DMS53 (cell line): ENCODE measurements around the gene DENND4C.

Source experiments
- DNase-seq: peaks from one replicate; lab custom pipeline; 2025; lab: John Stamatoyannopoulos, UW

Gene DENND4C

DNA sequence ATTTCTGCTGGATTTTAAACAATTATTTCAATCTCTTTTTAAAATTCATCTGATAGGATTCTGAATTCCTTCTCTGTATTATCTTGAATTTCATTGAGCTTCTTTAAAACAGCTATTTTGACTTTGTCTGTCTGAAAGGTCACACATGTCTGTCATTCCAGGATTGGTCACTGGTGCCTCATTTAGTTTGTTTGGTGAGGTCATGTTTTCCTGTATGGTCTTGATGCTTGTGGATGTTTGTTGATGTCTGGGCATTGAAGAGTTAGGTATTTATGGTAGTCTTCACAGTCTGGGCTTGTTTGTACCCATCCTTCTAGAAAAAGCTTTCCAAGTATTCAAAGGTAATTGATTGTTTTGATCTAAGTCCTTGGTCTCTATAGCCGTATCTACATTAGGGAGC, 39.1 kb downstream of the DENND4C start:
- no peak for DNase-seq

DNA sequence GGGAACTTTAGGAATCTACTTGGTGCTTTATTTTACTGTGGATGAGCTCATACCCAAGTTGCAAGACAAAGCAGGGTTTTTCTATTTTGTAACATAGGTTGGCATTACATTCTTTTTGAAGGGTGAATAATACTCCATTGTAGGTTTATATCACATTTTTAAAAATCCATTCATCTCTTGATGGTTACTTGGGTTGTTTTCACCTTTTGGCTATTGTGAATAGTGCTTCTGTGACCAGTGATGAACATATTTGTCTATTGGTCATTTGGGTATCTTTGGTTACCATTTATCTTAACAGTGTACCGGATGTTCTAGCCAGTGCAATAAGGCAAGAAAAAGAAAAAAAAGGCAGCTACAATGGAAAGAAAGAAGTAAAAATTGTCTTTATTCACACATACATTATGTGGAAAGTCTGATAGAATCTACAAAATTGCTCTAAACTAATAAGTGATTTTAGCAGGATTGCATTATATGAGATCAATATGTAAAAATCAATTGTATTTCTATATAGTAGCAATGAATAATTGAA, 40.0 kb downstream of the DENND4C start:
- DNase-seq: no peak

- DNase-seq: no peak
These were observed 40.6 kb downstream of the DENND4C start for GRCh38 chr9:19271081-19271480.

GRCh38 chr9:19281801-19282200, 51.3 kb downstream of the DENND4C start:
- no peak for DNase-seq

GRCh38 chr9:19283072-19283710, 52.7 kb downstream of the DENND4C start:
- no peak for DNase-seq

- DNase-seq: no peak
These were observed 54.2 kb downstream of the DENND4C start for GRCh38 chr9:19284729-19285128.

GRCh38 chr9:19286634-19287188, 56.2 kb downstream of the DENND4C start:
- no peak for DNase-seq

DNA sequence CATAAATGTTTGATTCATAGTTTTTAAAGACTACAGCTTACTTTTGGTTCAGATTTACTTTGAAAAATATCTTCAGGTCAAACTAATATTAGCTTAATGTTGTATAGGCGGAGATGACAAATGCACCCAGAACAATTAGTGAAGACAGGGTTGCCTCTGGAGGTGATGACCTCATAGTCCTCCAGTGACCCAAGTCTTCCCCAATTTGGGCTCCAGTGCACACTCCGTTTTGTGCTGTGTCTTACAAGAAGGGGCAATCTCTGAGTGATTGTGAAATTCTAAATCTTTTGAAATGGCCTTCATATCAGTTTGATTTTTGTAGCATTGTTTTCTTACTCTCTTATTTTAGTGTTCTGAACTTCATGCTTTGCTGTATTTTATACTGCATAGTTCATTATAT, 57.6 kb downstream of the DENND4C start:
- no peak for DNase-seq

GRCh38 chr9:19290103-19290502, 59.6 kb downstream of the DENND4C start:
- no peak for DNase-seq

DNA sequence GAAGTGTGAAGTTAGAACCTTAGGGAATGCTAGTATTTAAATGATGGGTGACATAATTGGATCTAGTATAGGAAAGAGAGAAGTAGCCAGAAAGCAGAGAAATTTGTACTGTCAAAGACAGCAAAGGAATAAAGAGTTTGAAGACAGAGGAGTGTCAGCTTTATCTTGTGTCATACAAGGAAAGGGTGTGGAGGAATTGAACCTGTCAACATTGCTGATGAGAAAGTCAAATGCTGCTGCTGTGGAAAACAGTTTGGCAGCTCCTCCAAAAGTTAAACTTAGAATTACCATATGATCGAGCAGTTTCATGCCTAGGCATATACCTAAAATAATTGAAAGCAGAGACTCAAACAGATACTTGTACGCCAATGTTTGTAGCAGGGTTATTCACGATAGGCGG, 63.7 kb downstream of the DENND4C start:
- DNase-seq: no peak

- DNase-seq: no peak
These were observed 68.0 kb downstream of the DENND4C start for GRCh38 chr9:19298436-19299000.

- no peak for DNase-seq
These were observed 72.7 kb downstream of the DENND4C start for GRCh38 chr9:19303216-19303615.

DNA sequence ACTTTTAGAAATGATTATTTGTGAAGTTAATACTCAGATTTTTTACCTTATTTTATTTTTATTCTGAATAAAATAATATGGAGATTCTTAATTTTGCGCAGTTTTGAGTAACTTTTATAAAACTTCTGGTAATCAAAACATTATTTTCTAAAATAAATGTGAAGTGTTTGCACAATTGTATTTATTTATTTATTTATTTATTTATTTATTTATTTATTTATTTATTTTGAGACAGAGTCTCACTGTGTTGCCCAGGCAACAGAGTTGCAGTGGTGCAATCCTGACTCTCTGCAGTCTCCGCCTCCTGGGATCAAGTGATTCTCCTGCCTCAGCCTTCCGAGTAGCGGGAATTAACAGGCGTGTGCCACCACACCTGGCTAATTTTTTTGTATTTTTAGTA, 76.1 kb downstream of the DENND4C start:
- no peak for DNase-seq

- DNase-seq: no peak
These were observed 79.8 kb downstream of the DENND4C start for GRCh38 chr9:19310246-19310645.

GRCh38 chr9:19313573-19313972, 83.1 kb downstream of the DENND4C start:
- DNase-seq: no peak

DNA sequence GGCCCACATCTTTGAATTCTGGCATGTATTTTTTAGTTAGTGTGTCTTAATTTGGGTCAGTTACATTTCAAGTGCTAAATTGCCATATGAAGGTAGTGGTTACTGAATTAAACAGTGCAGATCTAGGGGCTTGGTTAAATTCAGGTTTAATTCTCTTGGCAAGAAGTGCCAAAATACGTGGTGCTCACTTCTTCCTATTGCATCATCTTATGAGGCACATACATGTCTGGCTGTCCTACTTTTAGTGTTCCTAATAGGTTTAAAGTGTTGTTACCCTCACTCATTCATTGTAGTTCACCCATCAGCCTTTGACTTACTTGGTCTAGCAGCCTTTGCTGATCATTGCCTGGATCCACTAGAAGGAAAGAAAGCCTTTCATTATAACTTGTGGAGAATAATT, 90.0 kb downstream of the DENND4C start:
- no peak for DNase-seq

DNA sequence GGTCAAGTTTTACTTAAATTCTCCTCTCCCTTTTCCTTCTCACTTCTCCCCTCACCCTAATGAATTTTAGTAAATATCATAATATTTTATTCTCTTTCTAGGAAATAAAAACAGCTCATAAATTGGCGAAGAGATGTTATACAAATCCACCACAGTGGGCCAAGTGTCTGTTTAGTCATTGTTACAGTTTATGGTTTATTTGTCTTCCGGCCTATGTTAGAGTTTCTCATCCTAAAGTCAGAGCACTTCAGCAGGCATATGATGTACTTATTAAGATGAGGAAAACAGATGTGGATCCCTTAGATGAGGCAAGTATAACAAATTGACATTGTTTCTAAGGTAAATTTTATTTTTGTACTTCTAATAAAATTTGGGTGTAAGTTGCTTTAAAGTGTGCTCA, 101.4 kb downstream of the DENND4C start:
- no peak for DNase-seq

- DNase-seq: no peak
These were observed 105.7 kb downstream of the DENND4C start for GRCh38 chr9:19336166-19336565.

DNA sequence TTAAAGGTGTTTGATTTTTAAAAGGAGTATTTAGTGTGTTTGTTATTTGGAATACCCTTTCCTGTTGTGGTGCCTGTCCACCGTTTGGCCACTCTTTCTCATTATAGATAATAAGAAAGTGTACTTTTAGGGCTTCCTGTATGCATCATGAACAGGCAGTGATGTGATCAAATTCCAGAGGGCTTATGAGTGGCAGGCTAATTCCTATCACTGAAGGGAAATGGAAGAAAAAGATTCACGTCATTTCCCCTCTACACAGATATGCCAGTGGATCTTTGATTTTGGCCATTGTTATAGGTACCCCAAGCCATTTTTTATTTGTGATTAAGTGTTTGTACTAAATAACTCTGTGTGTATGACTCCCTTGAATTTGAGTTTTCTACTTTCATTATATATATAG, 112.5 kb downstream of the DENND4C start:
- no peak for DNase-seq

GRCh38 chr9:19358701-19359100, 128.2 kb downstream of the DENND4C start:
- DNase-seq: no peak

DNA sequence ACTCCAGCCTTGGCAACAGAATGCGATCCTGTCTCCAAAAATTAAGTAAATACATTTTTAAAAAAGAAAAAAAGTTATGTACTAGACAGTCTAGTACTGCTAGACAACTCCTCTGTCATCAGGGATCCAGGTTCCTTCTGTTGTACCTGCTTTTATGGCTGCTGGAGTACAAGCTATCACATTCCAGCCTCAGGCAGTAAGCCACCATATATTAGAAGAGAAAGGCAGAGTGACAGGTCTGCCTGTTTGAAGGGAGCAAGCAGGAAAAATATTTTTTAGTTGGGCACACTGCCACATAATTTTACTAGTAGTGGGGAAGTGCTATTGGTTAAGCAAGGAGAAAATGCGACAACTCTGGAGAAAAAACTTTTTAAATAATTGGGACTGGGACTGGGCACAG, 138.6 kb downstream of the DENND4C start:
- no peak for DNase-seq

GRCh38 chr9:19371942-19372341, 141.4 kb downstream of the DENND4C start:
- DNase-seq: peak; percentile 44

GRCh38 chr9:19372567-19372966, 142.1 kb downstream of the DENND4C start:
- no peak for DNase-seq

- no peak for DNase-seq
These were observed 143.0 kb downstream of the DENND4C start for GRCh38 chr9:19373527-19373926.
